Vagina (tissue), 2 donors: ENCODE results near the gene INTS6L.
"Not testable (repeated sequence)": the region's sequence is repeated elsewhere in the genome, so short reads cannot be mapped to it uniquely, and the experiment has no call there.

Source experiments
- CTCF ChIP-seq, 3 experiments: fragments of 450-650 bp in 2 of 3; fragments of 200-600 bp in 1 of 3; sonication (generic) in 1 of 3; IDR thresholded peaks; one replicate each; pipeline ENCODE4 v1.5.1; 2017 to 2019; ENCODE audit warnings: antibody characterized with exemption in 3 of 3, mild to moderate bottlenecking in 2 of 3, moderate library complexity in 2 of 3
- POLR2A ChIP-seq, 2 donors: fragments of 450-650 bp; IDR thresholded peaks; one replicate each; pipeline ENCODE4 v1.6.1; 2017; ENCODE audit warnings: antibody characterized with exemption in 2 of 2, mild to moderate bottlenecking in 2 of 2, moderate library complexity in 2 of 2

GRCh38 chrX:135594453-135594852, 74.0 kb downstream of the INTS6L start:
- TF ChIP-seq CTCF, POLR2A (IDR thresholded peaks at IDR 0.05): not testable (repeated sequence)
